GM23248 (cell line): ENCODE results near the gene SMOC2.

Experiments used
- EZH2 ChIP-seq: fragments of 200-600 bp; sonication (generic); IDR thresholded peaks from 2 replicates; pipeline ENCODE4 v1.6.1; 2018; ENCODE audit warnings: antibody characterized with exemption, mild to moderate bottlenecking; ENCODE audit not compliant: insufficient read depth, poor library complexity, severe bottlenecking
- EZH2phosphoT487 ChIP-seq: fragments of 200-600 bp; sonication (generic); IDR thresholded peaks from 2 replicates; pipeline ENCODE4 v1.6.1; 2018; ENCODE audit warnings: antibody characterized with exemption, moderate library complexity, mild to moderate bottlenecking, low read depth; ENCODE audit not compliant: insufficient read depth

GRCh38 chr6:168606722-168607121, 165.7 kb downstream of the SMOC2 start:
- no peak for TF ChIP-seq EZH2
- no peak for TF ChIP-seq EZH2phosphoT487
